Measurements from ENCODE around the gene HAT1.

GRCh38 chr2:172011812-172012575 is 89.7 kb downstream of the HAT1 start:
- TF ChIP-seq CTCF (IDR thresholded peaks at IDR 0.05): no peak
- TF ChIP-seq POLR2A (IDR thresholded peaks at IDR 0.05): no peak
